ENCODE data around the gene MYH9.

MYH9 gene

DNA sequence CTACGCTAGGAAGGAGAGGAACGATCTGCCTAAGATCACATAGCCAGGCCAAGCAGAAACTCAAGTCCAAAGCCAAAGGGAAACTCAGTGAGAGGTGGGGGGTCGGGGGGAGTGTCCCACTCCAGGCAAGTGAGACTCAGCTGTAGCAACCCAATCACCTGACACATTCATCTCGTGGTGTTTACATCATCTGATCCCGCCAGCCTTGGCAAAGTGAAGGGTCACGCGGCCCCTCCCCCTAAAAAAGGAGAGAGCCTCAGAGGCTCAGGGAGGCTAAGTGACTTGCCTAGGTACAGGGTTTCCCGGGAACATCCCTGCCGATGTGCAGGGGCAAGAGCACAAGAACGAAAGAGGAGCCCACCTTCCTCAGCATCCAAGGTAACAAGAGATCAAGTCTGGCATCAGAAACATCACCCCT is 21.5 kb downstream of the MYH9 start:
- peaks cover 62% of the 10 kb centered on the region for H3K4me1 ChIP-seq (ENCODE audit: control insufficient read depth, insufficient read depth, low read length)
- ChIA-PET CTCF (interaction anchor here (0.6 to 1.5 kb wide), 3 partner anchors 12 to 103 kb away, joined by 3 to 4 read pairs (median 3); no protein-coding TSS in a partner anchor), POLR2A (no interaction called here)
- H3K4me3 ChIP-seq (ENCODE audit: low read depth, low read length), result no peak overlapping the region
- H3K27ac ChIP-seq (ENCODE audit: extremely low read depth, low read depth, low read length), result peak overlapping the region; percentile 37
- H3K36me3 ChIP-seq (ENCODE audit: control insufficient read depth in 2 of 2, insufficient read depth in 1 of 2, low read length in 2 of 2), result peaks cover 0 to 7% of the 10 kb centered on the region in 2 experiments; a peak in 1 of 3 replicates
- no peaks in the 10 kb centered on the region for H3K9me3 ChIP-seq (ENCODE audit: control insufficient read depth, insufficient read depth, low read depth, low read length)
- TF ChIP-seq SP2 (tag by site-specific recombination; IDR thresholded peaks at IDR 0.05) (peak; percentile 47), PRDM10 (tag by site-specific recombination; IDR thresholded peaks at IDR 0.05) (0 out of 2 replicates have a peak, but pooled peaks have one; percentile 15), ZNF239 (tag by site-specific recombination; IDR thresholded peaks at IDR 0.05) (no peak), ZNF24 (tag by site-specific recombination; IDR thresholded peaks at IDR 0.05) (peak; percentile 71; the same call in 1 of the 2 replicates), ZBTB21 (tag by site-specific recombination; IDR thresholded peaks at IDR 0.05) (peak; percentile 69; the same call in 1 of the 2 replicates), PATZ1 (tag by site-specific recombination; IDR thresholded peaks at IDR 0.05) (peak; percentile 94), KLF8 (tag by site-specific recombination; IDR thresholded peaks at IDR 0.05) (0 out of 2 replicates have a peak, but pooled peaks have one; percentile 15), MEIS1 (CRISPR knock-in tag; IDR thresholded peaks at IDR 0.05; ENCODE audit: borderline replicate concordance) (no peak), ZNF585B (tag by site-specific recombination; IDR thresholded peaks at IDR 0.05) (no peak), GLIS1 (tag by site-specific recombination; IDR thresholded peaks at IDR 0.05) (peak; percentile 64), ZNF398 (tag by site-specific recombination; IDR thresholded peaks at IDR 0.05) (peak; percentile 80), ZEB2 (tag by site-specific recombination; IDR thresholded peaks at IDR 0.05) (no peak; the same call in 1 of the 2 replicates), ZNF214 (tag by site-specific recombination; IDR thresholded peaks at IDR 0.05; ENCODE audit: borderline replicate concordance) (no peak), ZBTB7A (tag by site-specific recombination; IDR thresholded peaks at IDR 0.05; ENCODE audit: low read depth) (no peak), KLF9 (tag by site-specific recombination; IDR thresholded peaks at IDR 0.05; ENCODE audit: low read depth) (peak; percentile 49; the same call in 1 of the 2 replicates), ZBTB17 (tag by site-specific recombination; IDR thresholded peaks at IDR 0.05) (peak; percentile 56), ZXDB (tag by site-specific recombination; IDR thresholded peaks at IDR 0.05) (peak; percentile 99), KLF10 (tag by site-specific recombination; IDR thresholded peaks at IDR 0.05) (peak; percentile 82), ZNF366 (tag by site-specific recombination; conservative IDR thresholded peaks at IDR 0.05) (peak; percentile 71), ZNF324 (tag by site-specific recombination; IDR thresholded peaks at IDR 0.05) (peak; percentile 58; the same call in 1 of the 2 replicates), SP7 (tag by site-specific recombination; IDR thresholded peaks at IDR 0.05) (0 out of 2 replicates have a peak, but pooled peaks have one; percentile 68), MYNN (tag by site-specific recombination; IDR thresholded peaks at IDR 0.05; ENCODE audit: borderline replicate concordance) (no peak), ZNF629 (tag by site-specific recombination; IDR thresholded peaks at IDR 0.05) (peak; percentile 82), SP3 (tag by site-specific recombination; IDR thresholded peaks at IDR 0.05) (peak; percentile 34; the same call in 1 of the 2 replicates)
- TF ChIP-seq, protein P1, sequence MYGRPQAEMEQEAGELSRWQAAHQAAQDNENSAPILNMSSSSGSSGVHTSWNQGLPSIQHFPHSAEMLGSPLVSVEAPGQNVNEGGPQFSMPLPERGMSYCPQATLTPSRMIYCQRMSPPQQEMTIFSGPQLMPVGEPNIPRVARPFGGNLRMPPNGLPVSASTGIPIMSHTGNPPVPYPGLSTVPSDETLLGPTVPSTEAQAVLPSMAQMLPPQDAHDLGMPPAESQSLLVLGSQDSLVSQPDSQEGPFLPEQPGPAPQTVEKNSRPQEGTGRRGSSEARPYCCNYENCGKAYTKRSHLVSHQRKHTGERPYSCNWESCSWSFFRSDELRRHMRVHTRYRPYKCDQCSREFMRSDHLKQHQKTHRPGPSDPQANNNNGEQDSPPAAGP (tag by site-specific recombination; IDR thresholded peaks at IDR 0.05), result peak; percentile 59; the same call in 1 of the 2 replicates
- TF ChIP-seq, protein P2, sequence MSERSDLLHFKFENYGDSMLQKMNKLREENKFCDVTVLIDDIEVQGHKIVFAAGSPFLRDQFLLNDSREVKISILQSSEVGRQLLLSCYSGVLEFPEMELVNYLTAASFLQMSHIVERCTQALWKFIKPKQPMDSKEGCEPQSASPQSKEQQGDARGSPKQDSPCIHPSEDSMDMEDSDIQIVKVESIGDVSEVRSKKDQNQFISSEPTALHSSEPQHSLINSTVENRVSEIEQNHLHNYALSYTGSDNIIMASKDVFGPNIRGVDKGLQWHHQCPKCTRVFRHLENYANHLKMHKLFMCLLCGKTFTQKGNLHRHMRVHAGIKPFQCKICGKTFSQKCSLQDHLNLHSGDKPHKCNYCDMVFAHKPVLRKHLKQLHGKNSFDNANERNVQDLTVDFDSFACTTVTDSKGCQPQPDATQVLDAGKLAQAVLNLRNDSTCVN (tag by site-specific recombination; optimal IDR thresholded peaks at IDR 0.05), result peak; percentile 5
- TF ChIP-seq, protein P3, sequence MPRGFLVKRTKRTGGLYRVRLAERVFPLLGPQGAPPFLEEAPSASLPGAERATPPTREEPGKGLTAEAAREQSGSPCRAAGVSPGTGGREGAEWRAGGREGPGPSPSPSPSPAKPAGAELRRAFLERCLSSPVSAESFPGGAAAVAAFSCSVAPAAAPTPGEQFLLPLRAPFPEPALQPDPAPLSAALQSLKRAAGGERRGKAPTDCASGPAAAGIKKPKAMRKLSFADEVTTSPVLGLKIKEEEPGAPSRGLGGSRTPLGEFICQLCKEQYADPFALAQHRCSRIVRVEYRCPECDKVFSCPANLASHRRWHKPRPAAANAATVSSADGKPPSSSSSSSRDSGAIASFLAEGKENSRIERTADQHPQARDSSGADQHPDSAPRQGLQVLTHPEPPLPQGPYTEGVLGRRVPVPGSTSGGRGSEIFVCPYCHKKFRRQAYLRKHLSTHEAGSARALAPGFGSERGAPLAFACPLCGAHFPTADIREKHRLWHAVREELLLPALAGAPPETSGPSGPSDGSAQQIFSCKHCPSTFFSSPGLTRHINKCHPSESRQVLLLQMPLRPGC (tag by site-specific recombination; IDR thresholded peaks at IDR 0.05), result peak; percentile 22; the same call in 1 of the 2 replicates

Measured in HEK293 (cell line).